Stimulated activated CD4-positive, alpha-beta T cell treated with anti-CD3 and anti-CD28 coated beads, TNF-alpha, amount 100 ng/mL, for 24 hours (primary cell): ENCODE measurements around the gene GPC6.
"Not testable (repeated sequence)": the region's sequence is repeated elsewhere in the genome, so short reads cannot be mapped to it uniquely, and the experiment has no call there.

Experiments
- DNase-seq, 3 experiments: peaks; one replicate each; pipeline ENCODE4 v3.0.0-alpha.2; 2020; ENCODE audit warnings: low read depth in 3 of 3

GPC6 gene

DNA sequence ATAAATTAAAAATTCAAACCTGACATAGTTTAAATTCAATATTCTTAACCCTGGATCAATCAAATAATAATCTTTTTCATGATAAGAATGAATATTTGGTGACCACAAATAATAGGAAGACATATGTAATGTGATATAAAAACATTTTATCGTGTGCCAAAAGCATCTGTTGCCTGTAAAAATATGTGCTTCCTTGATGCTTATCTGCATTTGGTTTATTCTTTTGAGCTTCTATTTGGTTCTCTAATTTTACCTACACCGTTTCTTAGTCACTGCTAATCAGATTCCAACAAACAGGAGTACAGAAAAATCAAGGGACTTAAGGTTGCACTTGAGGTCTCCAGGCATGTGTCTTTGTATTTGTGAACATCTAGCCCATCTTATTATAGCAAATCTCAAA is 978.3 kb downstream of the GPC6 start:
- no peak for DNase-seq

DNA sequence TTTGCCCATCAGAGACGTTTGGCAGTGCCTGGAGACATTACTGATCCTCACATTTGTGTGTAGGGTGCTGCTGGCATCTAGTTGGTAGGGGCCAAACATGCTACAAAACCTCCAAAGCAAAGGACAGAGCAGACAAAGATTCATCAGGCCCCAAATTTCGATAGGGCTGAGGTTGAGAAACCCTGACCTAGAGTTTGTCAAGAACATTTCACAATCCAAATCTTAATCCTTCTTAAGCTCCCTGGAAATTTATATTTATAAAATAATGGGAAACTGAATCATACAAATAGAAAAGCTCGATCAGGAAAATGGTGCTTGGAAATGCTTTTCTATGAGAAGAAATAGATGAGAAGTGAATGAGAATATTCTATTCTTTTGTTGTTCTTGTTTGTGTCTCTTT is 979.3 kb downstream of the GPC6 start:
- no peak for DNase-seq

DNA sequence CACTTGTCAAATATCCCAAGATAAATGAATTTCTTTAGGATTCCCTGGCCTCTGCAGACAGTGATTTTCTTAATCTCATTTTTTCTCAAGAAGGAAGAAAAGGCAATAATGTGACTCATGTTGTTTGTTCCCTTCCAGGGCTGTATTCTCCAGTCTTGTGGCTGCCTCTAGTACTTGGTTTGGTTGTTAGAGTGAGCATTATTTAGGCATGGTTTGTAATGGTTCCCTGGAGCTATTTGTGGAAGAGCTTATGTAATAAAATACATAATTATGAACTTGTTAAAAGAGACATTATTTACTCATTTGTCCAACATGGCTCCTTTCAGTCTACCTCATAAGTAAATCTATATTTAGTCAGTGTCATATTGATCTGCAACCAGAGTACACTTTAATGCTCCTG is 982.5 kb downstream of the GPC6 start:
- no peak for DNase-seq

DNA sequence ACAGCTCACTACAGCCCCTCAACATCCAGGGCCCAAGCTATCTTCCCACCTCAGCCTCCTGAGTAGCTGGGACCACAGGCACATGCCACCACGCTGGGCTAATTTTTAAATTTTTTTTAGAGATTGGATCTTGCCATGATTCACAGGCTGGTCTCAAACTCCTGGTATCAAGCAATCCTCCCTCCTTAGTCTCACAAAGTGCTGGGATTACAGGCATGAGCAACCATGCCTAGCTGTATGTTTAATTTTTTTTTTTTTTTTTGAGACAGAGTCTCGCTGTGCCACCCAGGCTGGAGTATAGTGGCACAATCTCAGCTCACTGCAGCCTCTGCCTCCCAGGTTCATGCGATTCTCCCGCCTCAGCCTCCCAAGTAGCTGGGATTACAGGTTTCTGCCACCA is 983.3 kb downstream of the GPC6 start:
- not testable (repeated sequence) for DNase-seq

DNA sequence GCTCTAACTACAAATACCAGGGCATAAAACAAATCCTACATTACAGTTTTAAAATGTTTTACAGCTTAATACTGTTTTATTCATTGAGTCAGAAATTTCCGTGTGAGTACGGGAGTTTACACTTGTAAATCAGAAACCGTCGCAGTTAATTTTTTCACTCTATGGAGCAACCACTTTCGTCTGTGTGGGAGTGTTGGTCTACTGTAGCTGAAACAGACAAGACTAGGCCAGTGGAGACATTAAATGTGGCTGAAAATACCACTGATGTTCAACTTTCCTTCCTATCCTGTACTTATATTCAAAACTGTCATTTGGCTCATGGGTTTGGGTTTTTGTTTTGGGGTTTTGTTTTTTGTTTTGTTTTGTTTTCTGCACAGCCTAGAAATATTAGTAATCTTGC is 984.2 kb downstream of the GPC6 start:
- peak in 1 of 3 experiments; percentile 3 for DNase-seq

DNA sequence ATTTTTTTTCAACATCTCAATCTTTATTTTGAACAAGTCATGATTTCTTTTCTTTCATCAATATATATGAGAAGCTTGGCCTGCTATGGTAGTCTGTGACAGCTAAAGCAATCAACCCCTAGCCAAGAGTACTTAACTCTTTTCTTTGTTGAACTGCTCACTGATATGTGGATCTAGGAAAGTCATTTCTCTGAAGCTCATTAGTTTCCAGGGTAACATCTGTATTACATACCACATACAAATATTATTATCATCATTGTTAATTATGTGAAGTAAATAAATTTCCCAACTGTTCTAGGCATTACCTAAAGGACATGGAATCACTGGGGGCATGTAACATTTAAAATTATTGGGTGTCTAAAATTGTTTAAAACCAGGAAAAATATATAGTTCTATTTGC is 985.6 kb downstream of the GPC6 start:
- DNase-seq, result no peak

DNA sequence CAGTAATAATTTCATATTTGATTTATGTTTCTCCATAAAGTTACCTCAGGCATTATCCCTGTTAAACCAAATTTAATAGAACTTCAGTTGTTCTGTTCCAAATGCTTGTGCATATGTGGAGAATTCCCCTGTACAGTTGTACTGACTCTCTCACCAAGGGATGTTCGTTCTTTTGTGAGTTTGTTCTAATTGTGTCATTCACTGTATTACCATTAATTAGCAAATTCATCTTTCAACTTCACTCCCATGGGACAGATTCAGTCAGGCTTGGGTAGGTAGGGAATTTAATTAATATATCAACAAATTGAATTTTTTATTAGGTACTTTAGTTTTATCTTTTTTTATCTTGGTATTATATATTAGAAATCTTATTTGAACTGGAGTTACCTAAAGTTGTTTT is 987.5 kb downstream of the GPC6 start:
- no peak for DNase-seq

DNA sequence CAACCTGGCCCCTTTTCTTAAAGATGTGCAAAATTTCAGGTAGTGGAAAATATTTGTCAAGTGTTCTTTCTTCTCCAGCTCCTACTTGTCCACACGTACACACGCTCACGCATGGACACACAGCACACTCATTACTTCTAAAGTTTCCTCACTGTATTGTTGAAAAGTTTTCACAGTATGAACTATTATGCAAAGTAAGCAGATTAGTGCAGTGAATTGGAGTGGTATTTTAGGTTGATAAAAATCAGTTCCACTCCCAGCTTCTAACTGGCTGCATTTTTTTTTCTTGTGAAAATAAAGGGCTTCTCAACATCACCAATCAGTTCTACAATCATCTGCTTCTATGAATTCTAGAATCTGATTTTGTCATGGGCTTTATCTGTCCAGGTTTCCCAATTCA is 988.4 kb downstream of the GPC6 start:
- no peak for DNase-seq

DNA sequence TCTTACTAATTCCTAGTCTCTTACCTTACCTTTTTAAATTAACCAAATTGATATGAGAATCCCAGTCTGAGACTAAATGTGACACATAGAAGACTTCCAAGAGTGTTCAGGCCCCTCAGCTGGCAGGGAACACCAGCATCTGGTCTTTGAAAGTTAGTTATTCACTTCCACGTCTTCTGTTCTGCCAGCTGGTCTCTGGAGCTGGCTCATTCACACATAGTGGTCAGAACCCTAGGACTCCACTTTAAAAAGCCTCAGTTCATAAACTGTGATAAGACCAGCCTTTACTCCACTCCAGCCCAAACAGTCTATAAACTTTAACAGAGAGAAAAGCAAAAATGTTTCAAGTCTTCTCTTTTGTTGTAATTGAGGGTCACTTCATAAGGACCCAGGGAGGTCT is 989.9 kb downstream of the GPC6 start:
- DNase-seq, result no peak

DNA sequence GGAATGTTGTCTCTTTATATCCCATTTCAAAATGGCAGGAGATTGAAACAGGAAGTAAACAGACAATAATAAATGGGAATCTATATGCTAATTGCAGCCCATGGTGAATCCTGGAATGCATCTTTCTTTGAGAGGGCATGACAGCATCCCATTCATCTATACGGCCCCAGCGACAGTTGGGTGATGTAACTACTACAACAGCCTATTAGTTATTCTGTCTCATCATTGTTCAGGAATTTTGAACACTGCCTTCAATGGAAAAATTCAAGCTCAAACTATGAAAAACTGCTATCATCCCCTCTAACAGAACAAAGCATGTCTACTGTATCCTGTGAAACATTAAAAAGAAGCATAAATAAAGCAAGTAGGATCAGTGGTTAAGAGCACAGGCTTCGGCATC is 990.8 kb downstream of the GPC6 start:
- no peak for DNase-seq

DNA sequence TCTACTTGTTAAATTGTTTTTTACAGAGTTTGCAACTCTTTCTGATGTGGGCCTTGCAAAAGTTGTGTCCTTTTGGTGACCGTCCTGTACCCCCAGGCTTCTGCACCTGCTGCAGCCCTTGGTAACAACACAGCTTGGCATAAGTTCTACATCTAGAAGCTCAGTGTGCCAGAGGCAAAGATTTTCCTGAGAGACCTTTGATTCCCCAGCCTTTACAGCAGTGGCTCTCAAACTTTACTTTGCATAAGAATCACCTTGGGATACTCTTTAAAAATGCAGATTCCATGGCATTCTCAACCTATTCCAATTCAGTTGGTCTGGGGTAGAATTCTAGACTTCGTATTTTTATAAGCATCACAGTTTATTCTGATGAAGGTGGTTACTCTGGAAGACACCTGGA is 991.9 kb downstream of the GPC6 start:
- DNase-seq, result no peak

DNA sequence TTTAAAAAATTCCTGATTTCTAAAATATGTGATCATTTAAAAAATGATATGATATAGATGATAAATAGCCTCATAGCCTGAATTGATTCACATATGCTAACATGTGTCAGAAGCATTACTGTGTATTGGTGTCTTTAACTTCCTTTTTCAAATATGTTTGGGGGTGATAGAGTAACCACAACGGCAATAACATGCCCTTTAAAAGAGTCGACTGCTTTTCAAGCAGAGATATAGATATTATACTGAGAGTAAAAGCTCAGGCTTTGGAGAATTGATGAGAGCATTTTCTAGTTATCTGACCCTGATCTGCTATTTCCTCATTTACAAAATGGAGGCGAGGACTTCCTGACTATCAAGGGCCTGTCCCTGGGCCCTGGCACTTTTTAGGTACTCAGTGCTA is 992.3 kb downstream of the GPC6 start:
- no peak for DNase-seq

DNA sequence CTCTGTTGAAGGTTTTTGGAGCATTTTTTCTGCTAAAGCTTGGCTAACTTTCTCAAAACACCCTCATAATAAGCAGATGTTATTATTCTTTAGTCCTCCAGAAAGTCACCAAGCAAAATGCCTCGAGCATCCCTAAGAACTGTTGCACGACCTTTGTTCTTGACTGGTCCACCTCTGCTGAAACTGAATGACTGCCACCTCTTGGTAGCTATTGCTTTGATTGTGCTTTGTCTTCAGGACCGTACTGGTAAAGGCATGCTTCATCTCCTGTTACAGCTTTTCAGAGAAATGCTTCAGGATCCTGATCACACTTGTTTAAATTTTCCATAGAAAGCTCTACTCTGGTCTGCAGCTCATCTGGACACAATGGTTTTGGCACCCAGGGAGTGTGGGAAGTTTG is 998.1 kb downstream of the GPC6 start:
- no peak for DNase-seq

DNA sequence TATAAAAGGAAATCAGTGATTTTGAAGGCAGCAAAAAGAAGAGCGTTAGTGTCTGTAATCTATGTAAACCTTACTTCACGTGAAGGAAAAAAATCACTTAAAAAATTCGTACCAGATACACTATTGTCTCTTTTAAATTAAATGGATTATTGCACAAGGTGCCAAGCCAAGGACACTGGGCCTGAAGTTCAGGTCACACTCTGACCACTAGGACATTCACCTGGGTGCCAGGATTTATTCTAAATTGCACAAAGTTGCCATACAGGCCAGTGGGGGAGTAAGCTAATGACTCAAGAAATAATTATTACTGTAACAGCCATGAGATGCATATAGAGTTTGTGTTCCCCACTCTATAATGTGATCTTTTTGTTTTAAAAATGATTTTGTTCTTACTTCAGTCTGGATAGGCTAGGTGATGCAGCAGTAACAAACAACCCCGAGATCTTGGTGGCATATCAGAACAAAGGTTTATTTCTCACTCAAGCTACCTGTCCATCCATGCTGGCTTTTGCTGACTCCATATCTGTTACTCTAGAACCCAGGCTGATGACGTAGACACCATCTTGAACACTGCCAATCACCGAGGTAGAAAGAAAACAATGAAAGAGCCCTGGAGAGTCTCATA is 1000.8 kb downstream of the GPC6 start:
- no peak for DNase-seq

DNA sequence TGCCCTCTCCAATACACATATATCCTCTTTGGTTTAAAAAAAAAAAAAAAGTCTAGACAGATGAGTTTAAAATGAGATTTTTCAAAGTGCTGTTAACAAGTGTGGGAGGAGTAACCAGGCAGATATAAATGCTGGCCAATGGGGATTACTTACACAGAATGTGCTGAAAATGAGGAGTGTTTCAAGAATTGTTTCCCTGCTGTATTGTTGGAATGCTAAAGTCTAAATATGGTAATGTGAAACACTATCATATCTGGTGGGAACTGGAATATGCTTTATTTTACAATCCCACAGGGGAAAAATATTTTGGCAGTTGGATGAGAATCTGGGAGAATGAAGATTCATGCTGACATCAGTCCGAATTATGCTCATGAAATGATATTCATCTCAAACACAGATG is 1002.2 kb downstream of the GPC6 start:
- no peak for DNase-seq

DNA sequence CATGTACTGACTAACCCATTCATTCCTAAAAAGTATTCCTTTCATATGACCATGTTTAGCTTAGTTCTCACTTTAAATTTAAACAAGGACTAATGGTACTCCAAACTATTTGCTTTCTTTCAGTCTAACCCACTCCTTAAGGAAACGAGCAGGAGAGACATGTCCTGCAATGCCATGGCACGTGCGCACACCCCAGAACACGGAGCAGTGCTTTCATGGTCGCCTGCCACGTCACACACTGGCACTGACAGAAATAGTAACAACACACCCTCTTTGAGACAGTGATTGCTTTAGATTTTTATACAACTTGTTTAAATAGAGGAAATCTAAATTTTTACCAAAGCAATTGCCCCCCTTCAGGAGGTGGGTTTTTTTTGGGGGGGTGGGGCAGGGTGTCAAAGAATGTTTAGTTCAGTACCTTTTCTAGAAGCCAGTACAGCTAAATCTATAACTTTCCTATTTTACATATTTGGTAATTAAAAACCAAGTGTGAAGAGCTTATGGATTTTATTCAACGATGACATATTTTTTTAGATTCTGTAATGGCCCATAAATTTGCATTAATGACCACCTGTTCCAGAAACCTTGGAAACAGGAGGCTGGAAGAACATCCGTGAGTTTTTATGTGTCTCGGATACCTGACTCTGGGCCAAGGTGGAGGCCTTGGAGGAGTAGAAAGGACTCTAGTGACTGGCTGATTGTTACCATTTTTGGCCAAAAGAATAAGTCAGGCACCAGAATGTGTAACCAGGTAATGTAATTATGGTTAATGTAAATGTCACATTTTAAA is 1005.7 kb downstream of the GPC6 start:
- DNase-seq, result no peak

DNA sequence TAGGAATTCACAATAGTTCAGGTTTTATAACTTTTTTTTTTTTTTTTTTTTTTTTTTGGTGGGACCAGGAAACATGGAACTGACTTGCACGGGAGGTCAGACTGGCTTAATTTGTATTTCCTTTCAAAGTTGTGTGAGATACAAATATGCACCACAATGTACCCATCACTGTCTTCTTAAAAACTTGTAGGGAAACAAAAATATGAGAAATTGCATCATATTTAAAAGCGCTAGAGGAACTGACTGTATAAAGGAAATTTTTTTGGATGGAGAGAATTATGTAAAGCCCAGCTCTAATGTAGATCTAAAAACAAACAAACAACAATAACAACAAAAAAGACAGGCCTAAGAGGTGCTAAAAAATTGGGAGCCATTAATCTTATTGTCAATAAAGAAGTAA is 1006.3 kb downstream of the GPC6 start:
- no peak for DNase-seq

DNA sequence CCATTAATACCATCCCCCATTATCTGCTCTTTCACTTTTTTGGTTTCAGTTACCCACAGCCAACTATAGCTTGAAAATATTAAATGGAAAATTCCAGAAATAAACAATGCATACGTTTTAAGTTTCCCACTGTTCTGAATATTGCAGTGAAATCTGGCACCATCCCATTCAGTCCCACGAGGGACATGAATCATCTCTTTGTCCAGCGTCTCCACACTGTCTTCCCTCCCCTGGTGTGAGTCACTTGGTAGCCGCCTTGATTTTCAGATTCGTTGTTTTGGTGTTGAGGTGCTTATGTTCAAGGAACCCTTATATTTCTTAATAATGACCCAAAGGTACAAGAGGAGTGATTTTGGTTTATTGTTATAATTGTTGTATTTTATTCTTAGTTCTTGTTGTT is 1006.8 kb downstream of the GPC6 start:
- DNase-seq, result no peak

DNA sequence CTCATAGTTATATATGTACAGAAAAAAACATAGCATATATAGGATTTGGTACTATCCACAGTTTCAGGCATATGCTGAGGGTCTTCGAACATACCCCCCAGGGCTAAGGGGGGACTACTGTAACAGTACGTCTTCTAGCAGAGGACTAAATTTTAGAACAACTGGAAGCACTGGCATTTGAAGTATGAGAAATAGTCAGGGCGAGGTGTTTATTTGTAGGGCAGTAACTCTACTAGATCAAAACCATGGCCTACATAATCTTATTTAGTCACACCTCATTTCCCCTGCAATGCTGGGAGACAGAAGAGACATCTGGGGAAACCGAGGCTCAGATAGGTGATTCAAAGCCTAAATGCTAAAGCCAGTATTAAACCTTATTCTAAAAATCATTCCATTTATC is 1007.2 kb downstream of the GPC6 start:
- no peak for DNase-seq

DNA sequence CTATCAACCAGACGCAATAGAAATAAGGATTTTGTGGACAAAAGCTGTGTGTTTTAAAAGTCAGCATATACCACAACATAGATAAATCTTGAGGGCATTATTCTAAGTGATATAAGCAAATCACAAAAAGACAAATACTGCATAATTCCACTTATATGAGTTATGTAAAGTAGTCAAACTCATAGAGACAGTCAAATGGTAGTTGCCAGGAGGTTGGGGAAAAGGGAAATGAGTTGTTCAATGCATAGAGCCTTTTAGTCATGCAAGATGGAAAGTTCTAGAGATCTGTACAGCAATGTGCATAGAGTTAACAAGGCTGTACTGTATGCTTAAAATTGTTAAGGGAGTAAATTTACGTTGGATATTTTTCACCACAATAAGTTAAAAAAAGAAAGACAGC is 1008.1 kb downstream of the GPC6 start:
- DNase-seq, result no peak

DNA sequence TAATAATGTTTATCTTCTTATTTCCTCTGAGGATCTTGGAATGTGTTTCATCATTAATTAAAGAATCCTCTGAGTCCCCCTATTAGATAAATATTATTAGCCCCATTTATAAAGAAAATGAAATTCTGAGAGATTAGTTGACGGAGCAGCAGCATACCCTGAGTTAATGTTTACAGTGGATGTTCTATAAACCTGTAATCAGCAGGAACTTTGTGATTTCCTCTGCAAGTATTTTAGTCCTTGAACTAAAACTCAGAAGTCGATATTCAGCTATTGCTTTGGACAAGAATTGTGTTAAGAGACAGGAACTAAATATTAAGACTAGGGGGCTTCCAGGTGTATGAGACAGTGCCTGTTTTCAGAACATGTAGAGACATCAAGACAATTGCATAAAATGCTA is 1009.5 kb downstream of the GPC6 start:
- DNase-seq, result no peak

DNA sequence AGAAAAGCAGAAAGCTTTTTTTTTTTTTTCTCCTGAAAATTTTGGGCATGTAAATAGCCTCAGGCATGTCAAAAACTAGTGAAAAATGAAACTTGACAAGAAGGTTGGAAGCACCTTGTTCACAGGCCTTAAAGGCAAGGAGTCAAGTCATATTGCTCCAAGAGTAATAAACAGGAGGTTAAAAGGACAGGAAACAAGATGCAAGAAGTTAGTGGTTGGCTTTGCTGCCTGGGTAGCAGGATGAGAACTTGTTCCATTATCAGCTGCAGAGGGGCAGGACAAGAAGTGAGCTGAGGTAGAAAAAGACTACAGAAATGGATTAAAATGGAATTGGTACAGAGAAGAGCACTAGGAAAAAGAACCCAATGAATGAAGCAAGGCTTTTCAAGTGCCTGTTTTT is 1010.3 kb downstream of the GPC6 start:
- no peak for DNase-seq

DNA sequence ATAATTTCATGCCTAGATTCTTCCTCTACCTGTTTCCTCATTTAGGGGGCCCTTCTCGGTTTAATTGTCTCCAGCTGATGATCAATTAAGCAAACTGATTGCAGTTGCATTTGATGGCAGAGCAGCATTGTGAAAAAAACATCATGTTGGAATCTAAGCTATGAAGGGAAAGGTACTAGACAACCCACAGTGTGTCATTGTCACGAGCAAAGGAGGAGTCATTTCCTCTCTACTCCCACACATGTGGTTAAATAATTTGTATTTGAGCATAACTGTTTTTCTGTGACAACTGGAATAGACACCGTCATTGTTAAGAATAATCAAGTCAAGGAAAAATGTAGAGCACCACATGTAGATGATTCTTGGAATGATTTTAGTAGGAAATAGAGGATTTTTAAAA is 1012.5 kb downstream of the GPC6 start:
- peak in 1 of 3 experiments; percentile 11 for DNase-seq

DNA sequence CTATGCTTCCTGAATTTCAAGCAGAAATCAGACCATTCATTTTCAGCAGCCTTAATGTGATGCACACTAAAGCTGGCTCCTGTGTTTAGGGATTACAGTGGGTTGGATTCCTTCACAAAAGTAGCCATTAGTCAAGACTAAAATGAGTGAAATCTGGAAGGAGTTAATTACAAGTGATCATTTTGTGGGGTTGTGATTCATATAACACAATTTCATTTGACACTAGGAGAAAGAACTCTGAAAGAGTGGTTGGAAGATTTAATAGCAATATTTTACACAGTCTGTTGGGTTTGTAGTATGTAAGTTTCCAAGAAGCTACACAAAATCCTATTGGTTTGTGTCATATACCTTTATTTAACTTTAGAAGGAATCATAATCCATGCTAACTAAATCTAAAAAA is 1015.9 kb downstream of the GPC6 start:
- DNase-seq, result no peak
